ENCODE data around the gene HS3ST4.

- TF ChIP-seq POLR2A (IDR thresholded peaks at IDR 0.05; ENCODE audit: control extremely low read depth in 1 of 2, low read depth in 2 of 2, low read length in 2 of 2) (no peak), CTCF (IDR thresholded peaks at IDR 0.05; ENCODE audit: control extremely low read depth in 1 of 3, insufficient read depth in 1 of 3, low read depth in 1 of 3, low read length in 3 of 3) (no peak), POLR2AphosphoS5 (IDR thresholded peaks at IDR 0.05; ENCODE audit: low read depth, low read length) (no peak), JUND (IDR thresholded peaks at IDR 0.05; ENCODE audit: low read length) (no peak), RAD21 (IDR thresholded peaks at IDR 0.05 in 1 of 2, conservative IDR thresholded peaks at IDR 0.05 in 1 of 2; ENCODE audit: low read depth in 2 of 2, low read length in 2 of 2) (no peak), RNF2 (IDR thresholded peaks at IDR 0.05; ENCODE audit: borderline replicate concordance, low read depth, low read length, missing control alignments, poor library complexity, severe bottlenecking) (no peak), CBX5 (IDR thresholded peaks at IDR 0.05; ENCODE audit: low read depth, low read length) (no peak)
These were observed 8.8 kb downstream of the HS3ST4 start for GRCh38 chr16:25700547-25700946.
